Stomach (tissue), 4 donors: ENCODE data around the gene FGFR4.

Source experiments
- CTCF ChIP-seq, 7 experiments: fragments of 450-650 bp in 4 of 7; fragments of 200-600 bp in 3 of 7; sonication (generic) in 3 of 7; IDR thresholded peaks; one replicate each; pipeline ENCODE4 v1.5.1; 2016 to 2019; ENCODE audit warnings: antibody characterized with exemption in 7 of 7, control low read depth in 2 of 7, mild to moderate bottlenecking in 1 of 7
- POLR2A ChIP-seq, 4 donors: fragments of 450-650 bp; IDR thresholded peaks; one replicate each; pipeline ENCODE4 v1.6.1; 2016; ENCODE audit warnings: antibody characterized with exemption in 4 of 4, control low read depth in 2 of 4, mild to moderate bottlenecking in 1 of 4, moderate library complexity in 1 of 4
- POLR2AphosphoS5 ChIP-seq, 3 donors: sonication (generic); formaldehyde crosslinking; IDR thresholded peaks; one replicate each; pipeline ENCODE4 v1.6.1; 2016; ENCODE audit warnings: antibody characterized with exemption in 3 of 3

GRCh38 chr5:177044641-177045040 lies 42.1 kb upstream of the FGFR4 start:
- TF ChIP-seq POLR2A (IDR thresholded peaks at IDR 0.05): no peak
- no peak for TF ChIP-seq CTCF (IDR thresholded peaks at IDR 0.05)
- TF ChIP-seq POLR2AphosphoS5 (IDR thresholded peaks at IDR 0.05): no peak
